H9 (cell line): Measurements from ENCODE around the gene ZNF521. TPM values are rescaled to one million over a fixed set of nuclear protein-coding genes. Genes with fewer than 3 reads are reported as not detected.

Experiments
- DNase-seq: peaks from one replicate; pipeline ENCODE4 v3.0.0-alpha.2; 2017
- H2AFZ ChIP-seq: one replicate; pipeline ENCODE4 v1.6.1; 2013; ENCODE audit warnings: mild to moderate bottlenecking, low read length, control low read depth, moderate library complexity
- H2AK5ac ChIP-seq: 2 replicates; pipeline ENCODE4 v1.6.1; 2013; ENCODE audit warnings: low read length, control low read depth, mixed read lengths; ENCODE audit not compliant: insufficient read length
- H2BK120ac ChIP-seq: one replicate; pipeline ENCODE4 v1.6.1; 2013; ENCODE audit warnings: low read depth, mild to moderate bottlenecking, low read length, control low read depth, inconsistent platforms; ENCODE audit not compliant: poor library complexity, severe bottlenecking
- H2BK12ac ChIP-seq: 2 replicates; pipeline ENCODE4 v1.6.1; 2013; ENCODE audit warnings: low read length, control low read depth, mixed read lengths, low read depth; ENCODE audit not compliant: insufficient read length
- H2BK15ac ChIP-seq: 2 replicates; pipeline ENCODE4 v1.6.1; 2013; ENCODE audit warnings: low read depth, low read length, control low read depth
- H2BK20ac ChIP-seq: one replicate; pipeline ENCODE4 v1.6.1; 2013; ENCODE audit warnings: low read depth, mild to moderate bottlenecking, low read length, control low read depth, inconsistent platforms; ENCODE audit not compliant: poor library complexity, severe bottlenecking
- H2BK5ac ChIP-seq: 2 replicates; pipeline ENCODE4 v1.6.1; 2013; ENCODE audit warnings: low read length, control low read depth, mixed read lengths; ENCODE audit not compliant: insufficient read length
- H3K14ac ChIP-seq: 2 replicates; pipeline ENCODE4 v1.6.1; 2013; ENCODE audit warnings: low read length, control low read depth; ENCODE audit not compliant: insufficient read depth
- H3K18ac ChIP-seq: 2 replicates; pipeline ENCODE4 v1.6.1; 2013; ENCODE audit warnings: low read depth, mild to moderate bottlenecking, mixed read lengths, low read length, control low read depth; ENCODE audit not compliant: insufficient read length
- H3K23ac ChIP-seq: 2 replicates; pipeline ENCODE4 v1.6.1; 2013; ENCODE audit warnings: low read length, control low read depth, mixed read lengths, low read depth; ENCODE audit not compliant: insufficient read length
- H3K23me2 ChIP-seq: 2 replicates; pipeline ENCODE4 v1.6.1; 2013; ENCODE audit warnings: low read depth, mild to moderate bottlenecking, mixed read lengths, low read length, control low read depth; ENCODE audit not compliant: insufficient read length, poor library complexity, severe bottlenecking
- H3K27ac ChIP-seq: 2 replicates; pipeline ENCODE4 v1.5.1; 2013; ENCODE audit warnings: low read length, control low read depth, mixed read lengths, low read depth; ENCODE audit not compliant: insufficient read length
- H3K27me3 ChIP-seq: 2 replicates; pipeline ENCODE4 v1.6.1; 2013; ENCODE audit warnings: low read length, control low read depth, inconsistent platforms; ENCODE audit not compliant: insufficient read depth
- H3K4ac ChIP-seq: 2 replicates; pipeline ENCODE4 v1.6.1; 2013; ENCODE audit warnings: low read depth, mild to moderate bottlenecking, control low read depth, inconsistent platforms, low read length, moderate library complexity
- H3K4me1 ChIP-seq: 2 replicates; pipeline ENCODE4 v1.6.1; 2013; ENCODE audit warnings: low read length, control low read depth, inconsistent platforms; ENCODE audit not compliant: insufficient read depth
- H3K4me2 ChIP-seq: 2 replicates; pipeline ENCODE4 v1.6.1; 2013; ENCODE audit warnings: low read length, control low read depth, mixed read lengths; ENCODE audit not compliant: insufficient read length, insufficient read depth
- H3K56ac ChIP-seq: 2 replicates; pipeline ENCODE4 v1.6.1; 2013; ENCODE audit warnings: low read depth, mild to moderate bottlenecking, mixed read lengths, low read length, control low read depth; ENCODE audit not compliant: insufficient read length
- H3K79me1 ChIP-seq: 2 replicates; pipeline ENCODE4 v1.6.1; 2013; ENCODE audit warnings: low read depth, mild to moderate bottlenecking, moderate library complexity, low read length, control low read depth, inconsistent platforms; ENCODE audit not compliant: insufficient read depth, poor library complexity, severe bottlenecking
- H3K79me2 ChIP-seq: 2 replicates; pipeline ENCODE4 v1.6.1; 2013; ENCODE audit warnings: low read length, control low read depth, inconsistent platforms; ENCODE audit not compliant: insufficient read depth
- H3K9ac ChIP-seq: 2 replicates; pipeline ENCODE4 v1.6.1; 2013; ENCODE audit warnings: low read length, control low read depth, mixed read lengths; ENCODE audit not compliant: insufficient read length; ENCODE audit errors: extremely low read depth
- H3K9me3 ChIP-seq: one replicate; pipeline ENCODE4 v1.6.1; 2013; ENCODE audit warnings: low read depth, low read length, inconsistent platforms; ENCODE audit not compliant: control insufficient read depth
- H3T11ph ChIP-seq: one replicate; pipeline ENCODE4 v1.6.1; 2013; ENCODE audit warnings: mild to moderate bottlenecking, low read length, control low read depth, inconsistent platforms
- H4K20me1 ChIP-seq: one replicate; pipeline ENCODE4 v1.6.1; 2013; ENCODE audit not compliant: control insufficient read depth, insufficient read length, insufficient read depth
- H4K5ac ChIP-seq: 2 replicates; pipeline ENCODE4 v1.6.1; 2013; ENCODE audit warnings: low read depth, mild to moderate bottlenecking, mixed read lengths, low read length, control low read depth; ENCODE audit not compliant: insufficient read length
- H4K8ac ChIP-seq: replicated peaks from 2 replicates; pipeline ENCODE4 v1.6.1; 2013; ENCODE audit warnings: low read length, control low read depth, mixed read lengths, low read depth; ENCODE audit not compliant: insufficient read length
- H4K91ac ChIP-seq: 2 replicates; pipeline ENCODE4 v1.6.1; 2013; ENCODE audit warnings: low read depth, mild to moderate bottlenecking, moderate library complexity, mixed read lengths, low read length, control low read depth; ENCODE audit not compliant: insufficient read length
- H3K27ac Mint-ChIP-seq, 3 experiments: 2 replicates in 2 of 3; 3 replicates in 1 of 3; pipeline ENCODE4 v1.8.0; 2020 to 2021; ENCODE audit warnings: mixed read lengths in 3 of 3, mild to moderate bottlenecking in 1 of 3, moderate library complexity in 1 of 3
- H3K27me3 Mint-ChIP-seq: 2 replicates; pipeline ENCODE4 v1.8.0; 2021; ENCODE audit warnings: low read depth, mild to moderate bottlenecking, moderate library complexity, mixed read lengths
- H3K36me3 Mint-ChIP-seq, 3 experiments: 2 replicates in 2 of 3; 3 replicates in 1 of 3; pipeline ENCODE4 v1.8.0; 2020 to 2021; ENCODE audit warnings: low read depth in 3 of 3, mixed read lengths in 3 of 3; ENCODE audit not compliant: insufficient read depth in 1 of 3
- H3K4me1 Mint-ChIP-seq, 2 experiments: 2 replicates each; pipeline ENCODE4 v1.8.0; 2020; ENCODE audit warnings: mixed read lengths in 2 of 2
- H3K4me3 Mint-ChIP-seq, 2 experiments: 2 replicates in 1 of 2; 3 replicates in 1 of 2; pipeline ENCODE4 v1.8.0; 2020 to 2021; ENCODE audit warnings: mild to moderate bottlenecking in 2 of 2, mixed read lengths in 2 of 2, moderate library complexity in 1 of 2
- H3K9me3 Mint-ChIP-seq, 2 experiments: 2 replicates in 1 of 2; 3 replicates in 1 of 2; pipeline ENCODE4 v1.8.0; 2020; ENCODE audit warnings: mild to moderate bottlenecking in 2 of 2, mixed read lengths in 2 of 2, moderate library complexity in 1 of 2
- WGBS: extraction: QIAGEN DNeasy Blood & Tissue Kit; methylation state at CpG from one replicate; pipeline ENCODE4 v1.1.7; 2013; ENCODE audit warnings: missing lambda C conversion rate, low lambda C conversion rate, mixed read lengths; ENCODE audit not compliant: insufficient read length; ENCODE audit errors: extremely low coverage; 5-methylcytosine and 5-hydroxymethylcytosine counted together
- total RNA-seq: library from RNA; stranded (reverse); gene quantifications from 2 replicates; pipeline ENCODE4 v1.2.1, GENCODE V29; 2021
- TF ChIP-seq, protein P1 (sequence below): fragments of 200-600 bp; sonication (generic); conservative IDR thresholded peaks from 3 replicates; pipeline ENCODE4 v1.8.0; 2021; ENCODE audit warnings: antibody characterized with exemption, mild to moderate bottlenecking

The ZNF521 gene
- total RNA-seq, 1 experiment from 2014 or later: 3.3 TPM

DNA sequence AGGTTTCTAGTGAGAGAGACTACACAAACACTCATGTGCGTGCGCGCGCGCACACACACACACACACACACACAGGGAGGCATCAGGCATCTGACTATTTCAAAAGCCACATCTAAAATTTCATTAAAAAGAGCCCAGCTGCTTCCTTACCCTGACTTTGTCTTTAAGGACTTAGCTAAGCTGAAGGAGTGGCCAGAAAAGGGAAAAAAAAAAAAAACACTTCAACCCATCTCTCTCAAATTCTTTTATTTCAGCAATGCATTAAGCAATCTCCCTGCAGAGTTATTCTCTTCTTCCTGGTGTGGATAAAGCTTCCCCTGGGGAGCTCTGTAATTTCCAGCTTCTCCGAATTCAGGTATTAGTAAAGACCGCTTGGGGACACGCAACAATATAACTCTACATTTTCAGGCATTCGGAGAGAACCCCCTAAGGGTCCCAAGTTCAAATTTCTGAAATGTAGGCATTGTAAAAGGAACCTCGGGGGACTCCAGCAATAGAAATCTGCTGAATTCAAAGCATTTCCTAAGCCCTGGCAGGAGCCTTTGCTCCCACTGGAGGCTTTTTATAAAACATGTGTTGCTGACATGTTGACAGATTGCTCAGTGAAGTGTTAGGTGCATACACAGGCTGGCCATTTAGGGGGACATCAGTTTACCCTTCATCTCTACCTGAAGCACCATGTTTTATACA lies 67.0 kb downstream of the ZNF521 start:
- WGBS: no CpG with 5 or more reads among the region's 10 CpGs
- no peak overlapping the region for H3T11ph ChIP-seq
- H4K20me1 ChIP-seq: no peaks in the 10 kb centered on the region
- H3K23me2 ChIP-seq: no peaks in the 10 kb centered on the region
- H4K5ac ChIP-seq: no peak overlapping the region
- H3K9ac ChIP-seq: no peak overlapping the region
- no peaks in the 10 kb centered on the region for H3K79me1 ChIP-seq
- no peak for DNase-seq
- H4K91ac ChIP-seq: no peak overlapping the region
- no peak overlapping the region for H3K4me3 Mint-ChIP-seq
- H2BK120ac ChIP-seq: no peak overlapping the region
- peaks cover 23 to 29% of the 10 kb centered on the region in 2 experiments for H3K4me1 Mint-ChIP-seq
- no peak overlapping the region for H3K18ac ChIP-seq
- H3K4me1 ChIP-seq: peaks cover 7% of the 10 kb centered on the region; the same call in 1 of the 2 replicates
- H3K27me3 Mint-ChIP-seq: no peaks in the 10 kb centered on the region; the same call in 1 of the 2 replicates
- H3K27ac Mint-ChIP-seq: no peak overlapping the region
- no peak overlapping the region for H3K14ac ChIP-seq
- no peak overlapping the region for H2BK20ac ChIP-seq
- no peak overlapping the region for H3K27ac ChIP-seq
- H3K56ac ChIP-seq: no peak overlapping the region
- no peak overlapping the region for H4K8ac ChIP-seq
- no peak overlapping the region for H2BK15ac ChIP-seq
- no peaks in the 10 kb centered on the region; a peak in 1 of 5 replicates for H3K9me3 Mint-ChIP-seq
- no peak overlapping the region for H2BK12ac ChIP-seq
- no peak overlapping the region for H2BK5ac ChIP-seq
- H3K79me2 ChIP-seq: no peaks in the 10 kb centered on the region
- H2AK5ac ChIP-seq: no peak overlapping the region
- H2AFZ ChIP-seq: no peak overlapping the region
- no peak overlapping the region for H3K23ac ChIP-seq
- no peaks in the 10 kb centered on the region for H3K9me3 ChIP-seq
- no peak overlapping the region for H3K4ac ChIP-seq
- TF ChIP-seq, protein P1, sequence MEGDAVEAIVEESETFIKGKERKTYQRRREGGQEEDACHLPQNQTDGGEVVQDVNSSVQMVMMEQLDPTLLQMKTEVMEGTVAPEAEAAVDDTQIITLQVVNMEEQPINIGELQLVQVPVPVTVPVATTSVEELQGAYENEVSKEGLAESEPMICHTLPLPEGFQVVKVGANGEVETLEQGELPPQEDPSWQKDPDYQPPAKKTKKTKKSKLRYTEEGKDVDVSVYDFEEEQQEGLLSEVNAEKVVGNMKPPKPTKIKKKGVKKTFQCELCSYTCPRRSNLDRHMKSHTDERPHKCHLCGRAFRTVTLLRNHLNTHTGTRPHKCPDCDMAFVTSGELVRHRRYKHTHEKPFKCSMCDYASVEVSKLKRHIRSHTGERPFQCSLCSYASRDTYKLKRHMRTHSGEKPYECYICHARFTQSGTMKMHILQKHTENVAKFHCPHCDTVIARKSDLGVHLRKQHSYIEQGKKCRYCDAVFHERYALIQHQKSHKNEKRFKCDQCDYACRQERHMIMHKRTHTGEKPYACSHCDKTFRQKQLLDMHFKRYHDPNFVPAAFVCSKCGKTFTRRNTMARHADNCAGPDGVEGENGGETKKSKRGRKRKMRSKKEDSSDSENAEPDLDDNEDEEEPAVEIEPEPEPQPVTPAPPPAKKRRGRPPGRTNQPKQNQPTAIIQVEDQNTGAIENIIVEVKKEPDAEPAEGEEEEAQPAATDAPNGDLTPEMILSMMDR: no peak
- no peak overlapping the region for H3K4me2 ChIP-seq
- H3K36me3 Mint-ChIP-seq: no peaks in the 10 kb centered on the region
- no peaks in the 10 kb centered on the region for H3K27me3 ChIP-seq
